K562 treated with DMSO at 1 percent for 4 hours (cell line): ENCODE results near the gene PIMREG. TPM values are rescaled to one million over a fixed set of nuclear protein-coding genes. Genes with fewer than 3 reads are reported as not detected.

ENCODE experiments used
- total RNA-seq: library from RNA; unstranded; fragments of 300-600 nt; gene quantifications from 2 replicates; pipeline ENCODE4 v1.2.3, GENCODE V29; 2022; ENCODE audit not compliant: insufficient read depth

The PIMREG gene
- total RNA-seq = 9.5 and 13.9 TPM in 2 replicates

DNA sequence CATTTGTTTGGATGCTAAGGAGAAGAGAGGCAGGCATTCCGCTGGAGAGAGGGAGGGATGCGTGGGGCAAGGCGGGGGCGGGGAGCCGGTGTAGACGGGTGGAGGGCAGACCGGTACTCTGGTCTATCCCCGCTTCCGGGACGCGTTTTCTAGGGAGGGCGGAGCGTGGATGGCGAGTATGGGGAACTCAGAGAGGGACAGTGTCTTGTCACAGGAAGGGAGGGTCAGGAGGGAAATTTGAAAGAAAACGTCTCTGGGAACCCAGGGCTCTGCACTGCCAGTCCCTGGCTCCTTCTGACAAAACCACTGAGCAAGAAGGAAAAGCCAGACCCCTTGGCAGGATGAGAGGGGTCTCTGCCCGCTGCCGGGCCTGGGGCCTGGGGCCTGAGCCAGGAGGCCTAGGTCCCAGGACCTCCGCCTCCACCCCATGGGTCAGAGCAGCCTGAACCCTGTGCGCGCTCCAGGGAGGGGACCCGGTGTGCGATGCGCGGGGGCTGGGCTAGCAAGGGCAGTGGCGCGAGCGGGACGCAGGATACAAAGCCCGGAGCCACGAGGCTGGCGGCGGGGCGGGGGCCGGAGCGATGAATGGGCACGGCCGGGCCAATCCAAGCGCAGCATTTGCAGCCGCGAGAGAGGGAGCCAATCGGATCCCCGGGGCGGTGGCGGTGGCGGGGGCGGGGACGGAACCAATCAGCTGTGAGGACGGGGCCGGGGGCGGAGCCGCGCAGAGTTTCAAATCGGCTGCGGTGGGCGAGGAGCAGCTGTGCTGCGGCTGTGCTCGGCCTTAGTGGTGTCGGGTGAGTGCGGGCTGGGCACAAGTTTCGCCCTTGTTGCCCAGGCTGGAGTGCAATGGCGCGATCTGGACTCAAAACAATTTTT, at the start of gene PIMREG:
PIMREG (plus strand) TSS at position 764 of the 879 bp plus-strand sequence. CDS start 656 bp downstream, outside the sequence.

GRCh38 chr17:6435051-6435450, 9.2 kb upstream of the PIMREG start, which contains the start of gene AIPL1:
Gene AIPL1 (minus strand): TSS chr17:6435121. CDS start chr17:6435104, 17 bp downstream.

Other genes with a start within 250 kb of the PIMREG start
- gene AIPL1, start 9.3 kb upstream of the PIMREG start, total RNA-seq = not detected in 2 replicates
- gene PITPNM3, start 112.1 kb downstream of the PIMREG start, total RNA-seq = 0.10 and 0.55 TPM in 2 replicates
- gene KIAA0753, start 196.3 kb downstream of the PIMREG start, total RNA-seq = 3.3 and 3.9 TPM in 2 replicates
- gene TXNDC17, start 196.6 kb downstream of the PIMREG start, total RNA-seq = 63.9 and 67.2 TPM in 2 replicates
- gene MED31, start 207.2 kb downstream of the PIMREG start, total RNA-seq = 4.5 and 9.7 TPM in 2 replicates
- gene C17orf100, start 207.3 kb downstream of the PIMREG start, total RNA-seq = 0.98 and 1.8 TPM in 2 replicates